Central memory CD4-positive, alpha-beta T cell (primary cell): Measurements from ENCODE around the gene ELK1.
"Not testable (repeated sequence)": the region's sequence is repeated elsewhere in the genome, so short reads cannot be mapped to it uniquely, and the experiment has no call there.

ENCODE experiments used
- DNase-seq: peaks from one replicate; pipeline ENCODE4 v3.0.0; 2022
- total RNA-seq, 3 experiments: gene quantifications; one replicate each; lab custom pipeline; 2026; lab: John Stamatoyannopoulos, UW

The ELK1 gene
- total RNA-seq: 23.2 to 85.7 (median 47.8) reads per million in 3 experiments

DNA sequence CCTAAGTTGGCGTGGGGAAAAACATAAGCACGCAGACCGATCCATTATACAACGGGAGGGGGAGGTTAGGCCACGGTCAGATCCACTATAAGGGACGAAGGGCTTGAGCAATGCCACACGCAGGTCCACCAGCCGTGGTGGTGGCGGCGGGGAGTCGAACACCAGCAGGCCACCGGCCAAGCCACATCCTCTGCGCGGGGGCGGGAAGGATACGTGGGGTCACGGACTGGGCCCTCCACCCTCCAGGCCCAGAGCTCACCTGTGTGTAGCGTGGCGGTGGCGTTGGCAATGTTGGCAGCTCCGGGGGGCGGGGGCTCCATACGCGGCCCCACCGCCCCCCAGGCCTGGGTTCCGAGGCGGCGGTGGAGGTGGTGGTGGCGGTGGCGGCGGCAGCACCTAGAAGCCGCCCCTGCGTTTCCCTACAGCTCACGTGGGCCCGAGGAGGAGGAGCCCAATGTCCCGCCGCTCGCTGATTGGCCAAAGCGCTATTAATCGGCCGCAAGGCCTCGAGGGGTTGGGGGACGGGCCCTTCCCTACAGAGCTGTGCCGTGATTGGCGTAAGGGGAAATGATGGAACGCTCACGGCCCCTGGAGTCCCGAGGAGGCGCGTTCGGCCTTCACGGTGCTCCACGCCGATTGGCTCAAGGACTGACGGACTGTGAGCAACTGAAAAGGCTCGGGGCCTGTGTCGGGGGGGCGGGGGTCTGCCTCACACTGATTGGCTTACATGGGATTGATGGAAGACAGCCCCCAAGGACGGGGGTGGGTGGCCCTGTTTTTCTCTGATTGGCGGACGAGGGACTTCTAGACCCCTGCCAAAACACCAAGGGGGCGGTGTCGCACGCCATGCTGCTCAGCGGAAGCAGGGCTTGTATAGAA is at the start of gene ELK1:
Gene ELK1 (minus strand): TSS at position 400 of the 879 bp plus-strand sequence. CDS start 9,122 bp downstream, outside the sequence.
- DNase-seq: peak; percentile 90

GRCh38 chrX:47697181-47697580 is 46.8 kb upstream of the ELK1 start:
- no peak for DNase-seq

DNA sequence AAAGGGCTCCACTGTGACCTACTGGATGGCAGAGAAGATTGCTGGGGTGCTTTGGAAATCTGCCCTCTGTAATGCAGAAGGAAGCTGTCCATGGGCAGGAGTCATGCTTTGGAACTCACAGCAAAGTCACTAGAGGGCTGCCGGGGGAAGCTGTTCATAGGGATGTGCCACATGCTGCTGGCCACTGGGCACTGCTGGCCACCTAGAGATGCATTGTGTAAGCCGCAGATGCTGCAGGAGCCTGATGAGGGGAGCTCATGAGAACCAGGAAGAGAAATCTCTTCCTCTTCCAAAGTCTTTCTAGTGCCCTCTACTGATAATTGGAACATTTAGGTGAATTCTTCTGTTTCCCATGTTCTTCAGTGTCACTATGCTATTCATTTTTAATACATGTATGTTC is 39.8 kb upstream of the ELK1 start:
- DNase-seq: no peak

- no peak for DNase-seq
These were observed 36.9 kb upstream of the ELK1 start for GRCh38 chrX:47687263-47687662.

DNA sequence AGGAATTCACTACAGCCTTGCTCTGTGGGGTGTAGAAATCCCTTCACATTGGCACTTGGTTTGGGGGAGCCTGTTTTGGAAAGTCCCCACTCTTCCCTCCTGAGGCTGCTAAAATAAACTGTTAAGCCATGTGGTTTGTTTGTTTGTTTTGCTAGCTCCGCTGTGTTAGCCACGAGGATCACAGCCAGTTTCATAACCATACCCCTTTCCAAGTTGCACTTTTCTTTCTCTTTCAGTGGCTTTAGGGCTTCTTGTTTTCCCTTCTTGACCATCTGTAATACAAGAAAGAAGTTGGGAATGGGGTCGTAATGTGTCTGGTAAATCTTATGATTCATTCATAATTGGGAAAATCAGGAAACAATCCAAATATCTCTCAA is 33.5 kb upstream of the ELK1 start:
- DNase-seq: no peak

DNA sequence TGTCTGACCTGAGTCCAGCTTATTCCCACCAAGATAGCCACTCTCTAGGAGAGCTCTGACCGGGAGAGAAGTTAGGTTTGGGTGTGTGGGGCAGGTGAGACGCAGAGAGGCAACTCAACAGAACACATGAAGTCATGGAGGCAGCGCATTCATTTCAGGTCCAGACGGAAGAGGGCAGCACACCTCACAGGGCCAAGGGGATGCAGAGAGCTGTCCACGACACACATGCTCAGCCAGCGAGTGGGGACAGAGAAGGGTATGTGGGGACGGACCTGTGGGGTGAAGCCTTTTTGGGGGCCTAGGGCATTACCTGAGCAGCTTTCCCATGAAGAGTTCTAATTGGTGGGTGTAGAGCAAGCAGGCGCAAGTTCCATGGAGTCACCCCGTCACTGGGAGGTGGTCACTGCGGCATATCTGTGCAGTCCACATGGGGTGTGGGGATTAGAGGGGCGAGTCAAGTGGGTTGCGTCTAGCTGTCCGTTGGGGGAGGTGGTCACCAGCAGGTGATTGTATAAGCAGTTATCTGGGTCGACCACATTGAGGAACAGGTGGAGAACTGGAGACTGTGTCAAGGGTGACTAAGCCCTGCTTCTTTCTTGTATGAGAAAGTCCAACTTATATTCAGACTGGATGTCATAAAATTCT is 32.9 kb upstream of the ELK1 start:
- DNase-seq: no peak

GRCh38 chrX:47675959-47676859 is 25.8 kb upstream of the ELK1 start:
- DNase-seq: not testable (repeated sequence)

- DNase-seq: no peak
These were observed 24.4 kb upstream of the ELK1 start for GRCh38 chrX:47674776-47675175.

DNA sequence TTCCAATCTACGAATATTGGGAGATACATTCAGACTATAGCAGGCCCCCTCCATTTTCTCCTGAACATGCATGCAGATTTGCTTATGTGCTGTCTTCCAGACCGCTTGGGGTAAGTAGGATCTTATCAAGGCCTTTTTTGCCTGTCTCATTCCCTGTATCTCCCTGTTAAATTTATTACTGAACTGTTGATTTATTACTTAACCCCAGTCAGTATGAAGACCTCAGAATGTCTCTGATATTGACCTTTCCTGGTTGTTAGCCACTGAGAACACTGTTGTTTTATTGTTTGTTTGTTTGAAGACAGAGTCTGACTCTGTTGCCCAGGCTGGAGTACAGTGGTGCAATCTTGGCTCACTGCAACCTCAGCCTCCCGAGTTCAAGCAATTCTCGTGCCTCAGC is 15.4 kb upstream of the ELK1 start:
- not testable (repeated sequence) for DNase-seq

DNA sequence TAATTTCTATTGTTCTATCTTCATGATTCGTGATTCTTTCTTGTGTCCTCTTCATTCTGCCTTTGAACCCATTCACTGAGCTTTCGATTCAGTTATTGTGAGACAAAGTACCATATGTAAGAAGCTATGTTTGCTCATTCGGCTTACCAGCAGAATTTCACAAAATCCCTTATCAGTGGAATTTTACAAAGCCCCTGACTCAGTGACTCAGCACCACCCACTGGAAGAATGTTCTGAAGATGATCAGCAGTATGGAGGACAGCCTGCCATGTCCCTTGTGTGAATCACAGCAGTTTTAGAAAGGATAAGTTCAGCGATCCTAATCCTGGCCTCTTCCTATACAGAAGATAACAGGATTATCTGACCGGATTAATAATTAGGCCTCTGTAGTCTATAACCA is 14.4 kb upstream of the ELK1 start:
- DNase-seq: no peak

GRCh38 chrX:47662144-47662657 is 11.8 kb upstream of the ELK1 start:
- DNase-seq: no peak

DNA sequence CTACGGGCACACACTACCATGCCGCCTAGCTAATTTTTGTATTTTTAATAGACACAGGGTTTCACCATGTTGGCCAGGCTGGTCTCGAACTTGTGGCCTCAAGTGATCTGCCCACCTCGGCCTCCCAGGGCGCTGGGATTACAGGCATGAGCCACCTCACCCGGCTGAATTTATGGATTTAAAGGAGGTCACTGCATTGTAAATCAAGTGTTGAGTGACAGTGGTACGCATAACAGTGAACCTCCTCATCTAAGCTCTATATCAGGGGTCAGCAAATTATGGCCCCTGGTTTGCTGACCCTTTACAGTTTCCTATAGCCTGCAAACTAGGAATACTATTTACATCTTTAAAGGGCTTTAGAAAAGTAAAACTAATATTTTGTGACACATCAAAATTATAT is 11.2 kb upstream of the ELK1 start:
- DNase-seq: no peak

GRCh38 chrX:47659421-47659726 is 9.0 kb upstream of the ELK1 start:
- no peak for DNase-seq

DNA sequence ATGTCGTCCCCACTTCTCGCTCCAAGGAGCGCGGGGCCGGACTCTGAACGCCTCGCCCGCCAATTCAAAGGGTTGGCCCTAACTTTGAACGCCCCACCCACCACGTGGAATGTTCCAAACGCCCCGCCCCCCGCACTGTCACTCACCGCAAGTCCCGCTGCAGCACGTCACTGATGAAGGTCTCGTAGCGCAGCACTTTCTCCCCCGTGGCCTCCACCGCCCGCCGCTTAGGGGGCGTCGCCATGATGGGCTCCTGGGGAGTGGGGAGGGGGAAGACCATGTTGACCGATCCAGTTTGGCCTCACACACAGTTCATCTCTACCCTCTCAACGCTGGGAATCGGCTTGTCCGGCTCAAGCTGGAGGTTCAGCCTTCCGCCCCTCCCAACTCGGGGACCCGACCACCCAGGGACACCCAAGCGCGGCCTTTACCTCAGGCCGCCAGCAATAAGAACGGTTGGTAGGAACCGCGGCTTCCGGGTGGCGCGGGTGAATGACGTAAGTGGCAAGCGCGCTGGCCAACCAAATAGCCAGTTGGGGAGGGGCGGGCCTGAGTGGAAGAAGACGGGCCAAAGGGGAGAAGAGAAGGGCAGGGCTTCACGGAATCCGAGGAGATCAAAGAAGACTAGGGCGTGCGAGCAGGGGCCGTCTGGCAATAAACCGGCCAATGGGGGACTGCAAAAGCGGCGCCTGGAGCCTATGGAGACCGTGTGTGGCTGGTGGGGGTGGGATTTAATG is 8.5 kb upstream of the ELK1 start, which contains the start of gene UXT:
Gene UXT (minus strand): TSS at position 497 of the 737 bp plus-strand sequence. CDS start 253 bp downstream, at position 244.
- peak; percentile 91 for DNase-seq

GRCh38 chrX:47658301-47658683 is 7.9 kb upstream of the ELK1 start:
- no peak for DNase-seq

DNA sequence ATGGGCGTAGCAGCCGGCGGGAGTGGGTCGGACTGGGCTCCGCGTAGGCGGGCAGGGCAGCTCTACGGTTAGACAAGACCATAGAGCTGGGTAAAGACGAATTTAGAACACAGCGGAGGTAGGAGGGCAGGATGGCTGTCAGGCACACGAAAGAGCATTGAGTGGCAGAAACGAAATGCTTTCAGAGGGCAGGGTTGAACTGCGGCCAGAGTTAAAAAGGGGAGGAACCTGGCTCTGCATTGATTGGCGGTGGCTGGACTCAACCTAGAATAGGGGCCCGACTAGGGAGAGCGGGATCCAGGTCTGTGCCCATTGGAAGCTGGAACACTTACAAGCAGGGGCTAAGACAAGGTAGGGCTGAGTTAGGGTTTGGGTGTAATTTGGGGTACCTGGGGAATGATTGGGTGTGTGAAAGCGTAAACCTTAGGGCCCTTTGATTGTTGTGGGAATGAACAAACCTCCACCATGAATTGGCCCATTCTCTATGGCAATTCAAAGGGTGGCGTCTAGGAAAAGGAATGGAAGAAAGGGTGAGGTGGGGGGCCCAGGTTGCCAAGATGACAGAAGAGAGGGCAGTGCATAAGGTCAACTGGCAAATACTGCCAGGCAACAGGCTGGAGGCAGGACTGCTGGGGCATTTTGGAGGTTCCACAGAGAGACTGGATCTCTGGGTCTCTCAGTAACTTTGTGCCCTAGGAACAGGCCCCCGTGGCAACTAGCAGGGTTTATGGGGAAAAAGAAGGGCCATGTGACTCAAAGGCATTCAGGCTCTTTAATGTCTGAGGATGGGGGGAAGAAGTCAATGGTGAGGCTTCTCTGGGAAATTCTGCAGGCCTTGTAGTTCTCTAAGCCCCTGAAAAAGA is 911 bp upstream of the ELK1 start:
- DNase-seq: no peak

- DNase-seq: no peak
These were observed 591 bp downstream of the ELK1 start for GRCh38 chrX:47649781-47650163.

- no peak for DNase-seq
These were observed 1.1 kb downstream of the ELK1 start for GRCh38 chrX:47649271-47649670.

- no peak for DNase-seq
These were observed 2.0 kb downstream of the ELK1 start for GRCh38 chrX:47648376-47648775.

- DNase-seq: no peak
These were observed 3.7 kb downstream of the ELK1 start for GRCh38 chrX:47646636-47647035.

GRCh38 chrX:47645530-47645929 is 4.8 kb downstream of the ELK1 start:
- DNase-seq: no peak
